Brain microvascular endothelial cell (primary cell): ENCODE data around the gene ENTPD7.

Experiments used
- DNase-seq: peaks from one replicate; pipeline ENCODE4 v3.0.0-alpha.2; 2020
- H3K27ac ChIP-seq: fragments of 250-450 bp; sonication (Bioruptor Pico); 2 replicates; pipeline ENCODE4 v1.5.1; 2020; ENCODE audit warnings: mild to moderate bottlenecking, moderate library complexity
- H3K27me3 ChIP-seq: fragments of 250-450 bp; sonication (Bioruptor Pico); replicated peaks from 2 replicates; pipeline ENCODE4 v1.5.1; 2020; ENCODE audit warnings: mild to moderate bottlenecking
- H3K36me3 ChIP-seq: fragments of 250-450 bp; sonication (Bioruptor Pico); replicated peaks from 2 replicates; pipeline ENCODE4 v1.5.1; 2020; ENCODE audit warnings: mild to moderate bottlenecking
- H3K4me3 ChIP-seq: 2 replicates; pipeline ENCODE4 v1.5.1; 2011; ENCODE audit warnings: low read depth, mild to moderate bottlenecking, control low read depth, low read length, moderate library complexity
- in situ Hi-C: cut with HindIII; loops from 2 replicates; pipeline ENCODE4 v1.10.0; 2017; ENCODE audit warnings: low sequenced_read_pairs, low pct_ligation_motif_present
- TF ChIP-seq, protein P1 (sequence below): IDR thresholded peaks from 2 replicates; pipeline ENCODE4 v1.5.1; 2011; ENCODE audit warnings: low read depth, mild to moderate bottlenecking, moderate library complexity, low read length, control low read depth, inconsistent platforms; ENCODE audit errors: missing control alignments

Gene ENTPD7, protein sequence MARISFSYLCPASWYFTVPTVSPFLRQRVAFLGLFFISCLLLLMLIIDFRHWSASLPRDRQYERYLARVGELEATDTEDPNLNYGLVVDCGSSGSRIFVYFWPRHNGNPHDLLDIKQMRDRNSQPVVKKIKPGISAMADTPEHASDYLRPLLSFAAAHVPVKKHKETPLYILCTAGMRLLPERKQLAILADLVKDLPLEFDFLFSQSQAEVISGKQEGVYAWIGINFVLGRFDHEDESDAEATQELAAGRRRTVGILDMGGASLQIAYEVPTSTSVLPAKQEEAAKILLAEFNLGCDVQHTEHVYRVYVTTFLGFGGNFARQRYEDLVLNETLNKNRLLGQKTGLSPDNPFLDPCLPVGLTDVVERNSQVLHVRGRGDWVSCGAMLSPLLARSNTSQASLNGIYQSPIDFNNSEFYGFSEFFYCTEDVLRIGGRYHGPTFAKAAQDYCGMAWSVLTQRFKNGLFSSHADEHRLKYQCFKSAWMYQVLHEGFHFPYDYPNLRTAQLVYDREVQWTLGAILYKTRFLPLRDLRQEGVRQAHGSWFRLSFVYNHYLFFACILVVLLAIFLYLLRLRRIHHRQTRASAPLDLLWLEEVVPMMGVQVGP

GRCh38 chr10:99659031-99659867 is at the start of gene ENTPD7:
ENTPD7 (plus strand) TSS chr10:99659509; CDS start chr10:99659957, 448 bp downstream.
- Histone ChIP-seq H3K36me3 (no peaks in the 10 kb centered on the region), H3K4me3 (peak within 1 kb of the TSS; percentile 94), H3K27ac (peak within 1 kb of the TSS; percentile 89), H3K27me3 (no peaks in the 10 kb centered on the region)
- TF ChIP-seq, protein P1, sequence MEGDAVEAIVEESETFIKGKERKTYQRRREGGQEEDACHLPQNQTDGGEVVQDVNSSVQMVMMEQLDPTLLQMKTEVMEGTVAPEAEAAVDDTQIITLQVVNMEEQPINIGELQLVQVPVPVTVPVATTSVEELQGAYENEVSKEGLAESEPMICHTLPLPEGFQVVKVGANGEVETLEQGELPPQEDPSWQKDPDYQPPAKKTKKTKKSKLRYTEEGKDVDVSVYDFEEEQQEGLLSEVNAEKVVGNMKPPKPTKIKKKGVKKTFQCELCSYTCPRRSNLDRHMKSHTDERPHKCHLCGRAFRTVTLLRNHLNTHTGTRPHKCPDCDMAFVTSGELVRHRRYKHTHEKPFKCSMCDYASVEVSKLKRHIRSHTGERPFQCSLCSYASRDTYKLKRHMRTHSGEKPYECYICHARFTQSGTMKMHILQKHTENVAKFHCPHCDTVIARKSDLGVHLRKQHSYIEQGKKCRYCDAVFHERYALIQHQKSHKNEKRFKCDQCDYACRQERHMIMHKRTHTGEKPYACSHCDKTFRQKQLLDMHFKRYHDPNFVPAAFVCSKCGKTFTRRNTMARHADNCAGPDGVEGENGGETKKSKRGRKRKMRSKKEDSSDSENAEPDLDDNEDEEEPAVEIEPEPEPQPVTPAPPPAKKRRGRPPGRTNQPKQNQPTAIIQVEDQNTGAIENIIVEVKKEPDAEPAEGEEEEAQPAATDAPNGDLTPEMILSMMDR, result peak; percentile 37
- peak; percentile 96 for DNase-seq
- in situ Hi-C loops, result no loop called here

- Histone ChIP-seq H3K27ac (no peak overlapping the region), H3K27me3 (no peaks in the 10 kb centered on the region), H3K4me3 (no peak overlapping the region), H3K36me3 (peaks cover 10% of the 10 kb centered on the region)
- no peak for DNase-seq
- in situ Hi-C loops, result no loop called here
- TF ChIP-seq, protein P1, result no peak
Observed at GRCh38 chr10:99610221-99610620, 49.1 kb upstream of the ENTPD7 start.

DNA sequence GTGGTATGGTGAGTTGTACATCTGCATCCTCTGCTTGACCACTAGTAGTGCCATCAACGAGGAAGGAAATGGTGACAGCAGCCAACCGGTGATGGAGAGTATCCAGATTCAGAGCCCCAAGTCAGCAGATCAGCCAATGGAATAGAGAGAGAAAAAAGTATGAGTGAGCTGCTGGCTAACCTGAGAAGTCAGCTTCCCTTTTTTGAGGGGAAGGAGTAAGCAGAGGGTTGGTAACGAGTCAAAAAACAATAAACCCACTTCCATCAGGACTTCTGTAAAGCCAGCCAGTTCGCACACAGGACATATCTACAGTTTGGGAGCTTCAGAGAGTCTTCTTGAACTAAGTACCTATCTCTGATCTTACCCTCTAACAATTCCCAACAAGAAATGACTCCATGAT is 48.0 kb upstream of the ENTPD7 start:
- TF ChIP-seq, protein P1, result no peak
- DNase-seq, result no peak
- no peaks in the 10 kb centered on the region for H3K27me3 ChIP-seq
- peaks cover 10% of the 10 kb centered on the region for H3K36me3 ChIP-seq
- no peak overlapping the region for H3K27ac ChIP-seq
- in situ Hi-C loops, result no loop called here
- H3K4me3 ChIP-seq, result no peak overlapping the region

GRCh38 chr10:99612167-99612831 is 47.0 kb upstream of the ENTPD7 start:
- Histone ChIP-seq H3K27ac (no peak overlapping the region), H3K27me3 (no peaks in the 10 kb centered on the region), H3K4me3 (no peak overlapping the region), H3K36me3 (peaks cover 10% of the 10 kb centered on the region)
- in situ Hi-C loops, result no loop called here
- peak; percentile 53 for DNase-seq
- TF ChIP-seq, protein P1, result peak; percentile 83

GRCh38 chr10:99615426-99615825 is 43.9 kb upstream of the ENTPD7 start:
- H3K27ac ChIP-seq, result no peak overlapping the region
- in situ Hi-C loops, result no loop called here
- DNase-seq, result no peak
- H3K4me3 ChIP-seq, result no peak overlapping the region
- no peaks in the 10 kb centered on the region for H3K27me3 ChIP-seq
- H3K36me3 ChIP-seq, result peaks cover 10% of the 10 kb centered on the region
- TF ChIP-seq, protein P1, result no peak
